Astrocyte (in vitro differentiated cells and primary cell): ENCODE measurements around the gene MOGAT3.

Source experiments
- CTCF ChIP-seq: IDR thresholded peaks from 2 replicates; pipeline ENCODE4 v1.5.1; 2011; ENCODE audit warnings: low read depth, mild to moderate bottlenecking, inconsistent platforms, low read length, moderate library complexity; ENCODE audit not compliant: insufficient read depth
- EZH2 ChIP-seq: IDR thresholded peaks from 2 replicates; pipeline ENCODE4 v1.6.1; 2012; ENCODE audit warnings: mild to moderate bottlenecking, low read length, inconsistent platforms; ENCODE audit not compliant: insufficient read depth

- TF ChIP-seq CTCF, result no peak
- TF ChIP-seq EZH2, result peak; percentile 25
These were observed 33.8 kb downstream of the MOGAT3 start for GRCh38 chr7:101166909-101167644.
